MG63 (cell line): Measurements from ENCODE around the gene LILRB5. TPM values are rescaled to one million over a fixed set of nuclear protein-coding genes. Genes with fewer than 3 reads are reported as not detected.
"Not testable (repeated sequence)": the region's sequence is repeated elsewhere in the genome, so short reads cannot be mapped to it uniquely, and the experiment has no call there.

ENCODE experiments used
- DNase-seq: peaks from one replicate; pipeline ENCODE4 v3.0.0-alpha.2; 2020
- H3K27me3 ChIP-seq: fragments of 250-450 bp; sonication (Bioruptor Pico); 2 replicates; pipeline ENCODE4 v1.5.1; 2020; ENCODE audit warnings: mild to moderate bottlenecking, moderate library complexity
- H3K36me3 ChIP-seq: fragments of 250-450 bp; sonication (Bioruptor Pico); 2 replicates; pipeline ENCODE4 v1.5.1; 2020; ENCODE audit warnings: mild to moderate bottlenecking, moderate library complexity
- H3K4me3 ChIP-seq: fragments of 250-450 bp; sonication (Bioruptor Pico); 2 replicates; pipeline ENCODE4 v1.5.1; 2020; ENCODE audit warnings: mild to moderate bottlenecking, moderate library complexity
- H3K9me3 ChIP-seq: fragments of 250-450 bp; sonication (Bioruptor Pico); 2 replicates; pipeline ENCODE4 v1.5.1; 2020; ENCODE audit warnings: mild to moderate bottlenecking, moderate library complexity
- total RNA-seq: library from RNA; depleted of rRNA; stranded (reverse); fragments of >200 nt; shearing (Covaris generic); gene quantifications from 2 replicates; pipeline ENCODE4 v1.2.3, GENCODE V29; 2014; ENCODE audit warnings: low replicate concordance

Gene LILRB5
- total RNA-seq, 1 experiment from 2014 or later, result not detected

GRCh38 chr19:54253331-54254194, 3.5 kb downstream of the LILRB5 start:
- no peak for DNase-seq
- H3K36me3 ChIP-seq, result no peaks in the 10 kb centered on the region
- H3K27me3 ChIP-seq, result peaks cover 65% of the 10 kb centered on the region
- H3K4me3 ChIP-seq, result no peak overlapping the region
- no peaks in the 10 kb centered on the region for H3K9me3 ChIP-seq

DNA sequence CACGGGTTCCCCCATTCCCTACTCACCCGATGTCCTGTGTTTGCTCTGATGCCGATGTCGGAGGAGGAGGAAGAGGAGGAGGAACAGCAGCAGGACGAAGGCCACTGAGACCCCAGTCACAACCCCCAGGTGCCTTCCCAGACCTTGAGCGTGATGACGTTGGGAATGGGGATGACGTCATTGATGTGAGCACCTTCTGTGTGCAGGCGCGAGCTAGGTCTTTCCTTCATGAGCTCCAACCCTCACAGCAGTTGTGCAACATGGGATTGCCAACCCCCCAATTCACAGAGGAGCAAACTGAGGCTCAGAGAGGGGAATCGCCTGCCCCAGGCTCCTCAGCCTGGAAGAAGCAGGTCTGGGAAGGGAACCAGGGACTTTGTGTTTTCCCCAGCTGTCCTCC, 4.2 kb downstream of the LILRB5 start:
- H3K36me3 ChIP-seq, result no peaks in the 10 kb centered on the region
- no peak overlapping the region for H3K4me3 ChIP-seq
- no peaks in the 10 kb centered on the region for H3K9me3 ChIP-seq
- DNase-seq, result no peak
- H3K27me3 ChIP-seq, result peaks cover 64% of the 10 kb centered on the region

DNA sequence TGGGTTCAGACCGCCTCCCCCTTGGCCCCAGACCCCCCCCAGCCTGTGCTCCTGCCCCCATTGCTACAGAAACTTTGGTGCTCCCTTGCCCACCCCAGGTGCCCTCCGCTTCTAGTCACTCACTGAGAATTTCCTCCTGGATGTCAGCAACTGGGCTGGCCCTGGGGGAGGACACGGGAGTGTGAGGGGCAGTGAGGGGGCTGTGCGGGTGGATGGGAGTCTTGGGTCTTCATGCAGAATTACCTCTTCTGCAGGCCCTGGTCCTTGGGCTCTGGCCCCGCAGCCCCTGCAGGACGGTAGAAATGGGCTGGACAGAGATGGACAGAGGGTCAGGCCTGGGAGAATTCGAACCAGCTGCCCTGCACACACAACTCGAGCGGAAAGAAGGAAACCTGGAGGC, 4.8 kb downstream of the LILRB5 start:
- no peak for DNase-seq
- Histone ChIP-seq H3K36me3 (no peaks in the 10 kb centered on the region), H3K4me3 (no peak overlapping the region), H3K9me3 (no peaks in the 10 kb centered on the region), H3K27me3 (peaks cover 58% of the 10 kb centered on the region)

- Histone ChIP-seq H3K27me3 (peaks cover 27% of the 10 kb centered on the region), H3K4me3 (no peak overlapping the region), H3K9me3 (no peaks in the 10 kb centered on the region), H3K36me3 (no peaks in the 10 kb centered on the region)
- no peak for DNase-seq
These were observed 9.0 kb downstream of the LILRB5 start for GRCh38 chr19:54248016-54248601.

DNA sequence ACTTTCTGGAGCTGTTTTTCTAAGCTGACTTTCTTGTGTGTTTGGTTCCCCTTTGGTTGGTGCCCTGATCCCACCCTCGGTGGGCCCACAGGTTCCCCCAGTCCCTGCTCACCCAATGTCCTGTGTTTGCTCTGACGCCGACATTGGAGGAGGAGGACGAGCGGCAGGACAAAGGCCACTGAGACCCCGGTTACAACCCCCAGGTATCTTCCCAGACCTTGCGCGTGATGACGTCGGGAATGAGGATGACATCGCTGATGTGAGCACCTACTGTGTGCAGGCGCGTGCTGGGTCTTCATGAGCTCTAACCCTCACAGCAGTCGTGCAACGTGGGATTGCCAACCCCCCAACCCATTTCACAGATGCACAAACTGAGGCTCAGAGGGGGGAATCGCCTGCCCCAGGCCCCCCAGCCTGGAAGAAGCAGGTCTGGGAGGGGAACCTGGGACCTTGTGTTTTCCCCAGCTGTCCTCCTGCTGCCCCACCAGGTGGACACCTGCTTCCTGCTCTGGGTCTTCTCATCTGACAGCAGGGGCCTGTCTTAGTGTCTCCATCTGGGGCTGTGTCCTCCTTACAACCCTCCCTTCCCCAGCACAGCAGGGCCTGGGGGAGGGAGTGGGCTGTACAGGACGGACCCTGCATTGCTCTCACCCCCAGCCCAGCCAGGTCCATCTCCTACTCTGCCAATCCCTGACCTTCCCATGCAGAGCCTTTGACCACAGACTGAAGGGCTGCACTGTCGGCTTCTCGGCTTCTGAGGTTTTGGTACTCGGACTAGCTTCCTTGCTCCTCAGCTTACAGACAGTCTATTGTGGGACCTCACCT, 9.8 kb downstream of the LILRB5 start:
- no peak for DNase-seq
- Histone ChIP-seq H3K4me3 (no peak overlapping the region), H3K36me3 (no peaks in the 10 kb centered on the region), H3K9me3 (no peaks in the 10 kb centered on the region), H3K27me3 (peaks cover 21% of the 10 kb centered on the region)

DNA sequence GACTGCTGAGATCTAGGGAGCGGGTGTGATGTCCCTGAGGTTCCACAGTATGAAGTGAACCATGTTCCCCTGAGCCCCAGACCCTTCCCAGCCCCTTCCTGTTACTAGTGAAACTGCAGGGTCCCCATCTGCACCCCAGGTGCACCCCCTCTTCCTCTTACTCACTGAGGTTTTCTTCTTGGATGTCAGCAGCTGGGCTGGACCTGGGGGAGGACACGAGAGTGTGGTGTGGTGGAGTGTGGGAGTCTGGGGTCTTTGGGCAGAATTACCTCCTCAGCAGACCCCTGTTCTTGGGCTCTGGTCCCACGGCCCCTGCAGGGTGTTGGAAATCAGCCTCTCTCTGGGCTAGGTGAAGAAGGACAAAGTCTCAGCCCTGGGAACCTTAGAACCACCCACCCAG, 11.1 kb downstream of the LILRB5 start:
- Histone ChIP-seq H3K27me3 (peaks cover 20% of the 10 kb centered on the region), H3K4me3 (no peak overlapping the region), H3K36me3 (no peaks in the 10 kb centered on the region), H3K9me3 (no peaks in the 10 kb centered on the region)
- DNase-seq, result no peak

GRCh38 chr19:54243809-54244208, 13.3 kb downstream of the LILRB5 start:
- DNase-seq, H3K36me3 ChIP-seq, H3K9me3 ChIP-seq, H3K27me3 ChIP-seq, H3K4me3 ChIP-seq: not testable (repeated sequence)

- not testable (repeated sequence) for H3K36me3 ChIP-seq, H3K4me3 ChIP-seq, H3K9me3 ChIP-seq, DNase-seq, H3K27me3 ChIP-seq
These were observed 14.4 kb downstream of the LILRB5 start, which contains the start of gene LILRA6 for GRCh38 chr19:54242646-54243045. LILRA6 (minus strand) TSS chr19:54242790.

GRCh38 chr19:54242234-54242633, 14.8 kb downstream of the LILRB5 start:
- H3K36me3 ChIP-seq, H3K9me3 ChIP-seq, DNase-seq, H3K27me3 ChIP-seq, H3K4me3 ChIP-seq: not testable (repeated sequence)

DNA sequence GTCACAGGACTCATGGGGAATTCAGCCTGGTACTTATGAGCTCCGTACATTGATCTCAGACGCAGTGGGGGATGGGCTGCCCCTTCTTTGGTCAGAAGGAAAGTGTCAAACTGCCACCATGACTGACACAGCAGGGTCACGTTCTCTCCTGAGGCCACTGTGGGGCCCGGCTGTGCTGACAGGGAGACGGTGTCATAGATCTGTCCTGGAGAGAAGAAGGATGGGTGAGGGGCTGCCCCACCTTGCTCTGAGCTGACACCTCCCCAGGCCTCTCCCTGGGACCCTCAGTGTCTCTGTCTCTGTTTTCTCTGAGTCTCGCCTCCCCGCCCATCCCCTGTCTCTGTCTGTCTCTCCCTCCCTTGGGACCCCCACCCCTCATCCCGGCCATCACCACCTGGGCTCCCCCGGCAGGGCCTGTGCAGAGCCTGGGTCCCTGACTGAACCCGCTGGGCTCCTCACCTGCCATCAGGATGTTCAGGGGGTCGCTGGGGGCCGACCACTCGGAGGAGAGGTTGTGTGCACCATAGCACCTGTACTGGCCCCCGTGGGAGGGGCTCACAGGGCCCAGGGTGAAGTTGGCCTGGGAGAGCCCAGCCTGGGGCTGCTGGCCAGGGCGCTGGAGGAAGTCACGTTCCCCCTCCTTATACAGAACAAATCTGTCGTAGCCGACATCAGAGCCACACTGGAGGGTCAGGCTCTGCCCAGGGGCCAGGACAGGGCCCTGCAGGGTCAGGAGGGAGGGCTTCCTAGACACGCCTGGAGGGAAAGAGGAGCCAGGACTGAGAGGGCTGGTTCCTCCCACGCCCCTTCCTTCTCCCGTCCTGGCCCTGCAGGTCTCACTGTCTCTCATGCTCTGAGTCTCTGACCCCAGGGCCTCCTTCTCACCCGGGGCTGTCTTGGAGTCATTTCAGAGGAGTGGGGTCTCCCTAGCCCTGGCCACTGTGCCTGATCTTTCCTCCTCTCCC, 16.4 kb downstream of the LILRB5 start:
- H3K4me3 ChIP-seq, DNase-seq, H3K9me3 ChIP-seq, H3K36me3 ChIP-seq, H3K27me3 ChIP-seq: not testable (repeated sequence)

DNA sequence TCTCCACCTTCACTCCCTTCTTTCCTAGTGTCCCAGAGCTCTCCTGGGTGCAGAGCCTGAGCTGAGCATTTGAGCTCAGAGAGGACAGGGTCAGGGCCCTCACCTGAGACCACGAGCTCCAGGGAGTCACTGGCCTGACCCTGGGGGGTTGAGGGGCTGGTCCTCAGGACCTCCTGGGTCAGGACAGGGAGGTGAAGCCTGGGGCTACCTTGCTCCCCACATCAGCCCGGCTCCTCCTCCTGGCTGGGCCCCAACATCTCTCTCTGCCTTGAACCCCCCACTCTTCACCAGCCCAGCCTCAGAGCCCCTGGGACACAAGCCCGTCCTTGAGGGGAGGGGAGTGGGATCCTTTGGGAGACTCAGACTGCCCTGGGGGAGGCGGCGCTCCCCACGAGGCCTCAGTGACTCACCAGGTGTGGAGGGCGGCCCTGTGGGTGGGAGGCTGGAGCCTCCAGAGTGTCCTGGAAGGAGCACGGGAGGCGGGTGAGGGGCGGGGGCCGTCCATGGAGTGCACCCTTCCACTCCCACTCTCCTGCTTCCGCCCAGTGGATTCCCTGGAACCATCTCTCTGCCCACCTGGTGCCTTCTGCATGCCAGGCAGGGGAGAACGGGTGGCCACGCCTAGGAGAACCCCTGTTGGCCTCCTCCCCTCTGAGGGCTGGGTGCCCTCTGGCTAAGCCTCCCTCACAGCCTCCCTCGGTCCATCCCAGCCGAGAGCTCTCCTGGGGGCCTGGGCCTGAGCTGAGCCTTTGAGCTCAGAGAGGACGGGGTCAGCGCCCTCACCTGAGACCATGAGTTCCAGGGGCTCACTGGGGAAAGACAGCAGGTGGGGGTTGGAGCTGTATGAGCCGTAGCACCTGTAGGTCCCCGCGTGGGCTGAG, 17.3 kb downstream of the LILRB5 start:
- DNase-seq, H3K36me3 ChIP-seq, H3K9me3 ChIP-seq, H3K4me3 ChIP-seq, H3K27me3 ChIP-seq: not testable (repeated sequence)

DNA sequence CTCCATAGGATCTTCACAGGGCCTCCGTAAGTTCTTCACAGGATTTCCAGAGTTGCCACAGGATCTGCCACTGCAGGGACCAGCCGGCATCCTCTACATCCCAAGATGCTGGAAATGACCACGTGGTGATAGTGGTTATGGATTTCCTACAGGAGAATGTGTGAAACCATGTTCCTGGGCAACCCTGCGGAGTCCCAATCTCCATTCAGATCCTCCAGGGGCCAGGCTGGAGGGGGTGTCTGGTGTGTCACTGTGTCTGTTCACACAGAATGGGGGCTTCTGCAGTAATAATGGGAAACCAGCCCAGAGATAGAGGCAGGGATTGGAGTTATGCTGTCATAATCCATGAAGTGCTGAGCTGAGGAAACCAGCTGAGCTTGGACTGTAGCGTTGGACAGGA, 23.1 kb downstream of the LILRB5 start:
- DNase-seq, result no peak
- peaks cover 4% of the 10 kb centered on the region; the same call in 1 of the 2 replicates for H3K9me3 ChIP-seq
- H3K36me3 ChIP-seq, result no peaks in the 10 kb centered on the region
- no peak overlapping the region for H3K4me3 ChIP-seq
- H3K27me3 ChIP-seq, result peaks cover 12% of the 10 kb centered on the region

DNA sequence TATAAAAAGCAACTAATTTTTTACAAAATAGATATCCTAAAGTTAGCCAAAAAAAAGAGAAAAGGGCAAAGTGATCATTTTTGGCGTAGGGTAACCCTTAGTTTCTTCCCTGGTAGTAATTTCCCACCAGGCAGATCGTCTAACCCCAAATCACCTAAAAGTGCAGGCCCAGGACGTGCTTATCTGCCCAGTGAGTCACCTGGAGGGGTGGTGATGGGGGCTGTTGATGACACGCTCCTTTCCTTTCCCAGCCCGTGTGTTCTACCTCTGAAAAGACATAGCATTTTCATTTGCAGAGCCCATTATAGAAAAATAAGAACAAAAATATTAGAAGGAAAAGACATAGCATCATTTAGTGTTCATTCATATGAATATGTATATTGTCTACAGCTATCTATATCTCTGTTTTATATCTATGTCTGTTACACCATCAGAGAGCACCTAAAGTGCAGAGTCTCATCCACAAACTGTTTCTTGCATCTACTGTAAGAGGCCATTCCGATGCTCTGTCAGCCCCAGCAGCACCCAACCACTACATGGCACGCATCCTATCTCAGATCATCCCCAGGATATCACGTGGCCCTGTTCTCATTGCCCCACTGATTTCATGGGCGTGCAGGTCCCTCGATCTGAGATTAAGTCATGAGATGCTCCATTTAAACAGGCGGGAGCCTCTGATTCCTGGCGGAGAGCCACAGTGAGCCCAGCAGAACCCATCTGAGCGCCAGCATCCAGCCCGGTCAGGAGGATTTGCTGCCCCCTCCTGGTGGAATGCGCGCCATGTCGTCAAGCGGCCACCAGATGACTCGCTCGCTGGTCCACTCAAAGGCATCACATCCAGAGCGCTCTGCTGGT, 25.8 kb downstream of the LILRB5 start:
- DNase-seq, result peak; percentile 70
- Histone ChIP-seq H3K4me3 (no peak overlapping the region), H3K9me3 (peaks cover 15% of the 10 kb centered on the region), H3K36me3 (no peaks in the 10 kb centered on the region), H3K27me3 (peaks cover 10% of the 10 kb centered on the region)

GRCh38 chr19:54230031-54230430, 27.0 kb downstream of the LILRB5 start:
- Histone ChIP-seq H3K27me3 (peaks cover 15% of the 10 kb centered on the region), H3K9me3 (peaks cover 15% of the 10 kb centered on the region), H3K36me3 (no peaks in the 10 kb centered on the region), H3K4me3 (no peak overlapping the region)
- no peak for DNase-seq

DNA sequence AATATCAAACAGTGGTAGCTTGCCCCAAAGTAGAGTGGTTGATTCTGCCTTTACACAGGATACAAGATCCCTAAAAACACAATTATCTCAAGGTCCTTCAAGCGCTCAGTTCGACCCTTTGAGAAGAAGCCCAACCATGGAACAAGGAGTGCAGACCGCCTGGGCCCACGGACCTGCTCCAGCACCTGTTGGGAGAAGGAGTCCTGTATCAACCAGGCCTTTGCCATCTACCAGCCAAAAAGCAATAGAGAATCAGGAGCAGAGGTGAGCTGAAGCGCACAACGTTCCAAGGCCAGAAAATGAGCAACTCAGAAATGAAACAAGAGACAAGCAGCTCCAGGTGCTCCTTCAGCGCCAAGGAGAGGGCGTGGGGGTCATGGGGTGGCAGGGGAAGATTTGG, 27.9 kb downstream of the LILRB5 start:
- Histone ChIP-seq H3K36me3 (no peaks in the 10 kb centered on the region), H3K9me3 (peaks cover 15% of the 10 kb centered on the region), H3K4me3 (no peak overlapping the region), H3K27me3 (peaks cover 14% of the 10 kb centered on the region)
- no peak for DNase-seq
